ENCODE measurements around the gene BCR.

- TF ChIP-seq EZH2 (IDR thresholded peaks at IDR 0.05; ENCODE audit: borderline replicate concordance, insufficient read depth, low read length, poor library complexity, severe bottlenecking), result no peak
- TF ChIP-seq, protein P1, sequence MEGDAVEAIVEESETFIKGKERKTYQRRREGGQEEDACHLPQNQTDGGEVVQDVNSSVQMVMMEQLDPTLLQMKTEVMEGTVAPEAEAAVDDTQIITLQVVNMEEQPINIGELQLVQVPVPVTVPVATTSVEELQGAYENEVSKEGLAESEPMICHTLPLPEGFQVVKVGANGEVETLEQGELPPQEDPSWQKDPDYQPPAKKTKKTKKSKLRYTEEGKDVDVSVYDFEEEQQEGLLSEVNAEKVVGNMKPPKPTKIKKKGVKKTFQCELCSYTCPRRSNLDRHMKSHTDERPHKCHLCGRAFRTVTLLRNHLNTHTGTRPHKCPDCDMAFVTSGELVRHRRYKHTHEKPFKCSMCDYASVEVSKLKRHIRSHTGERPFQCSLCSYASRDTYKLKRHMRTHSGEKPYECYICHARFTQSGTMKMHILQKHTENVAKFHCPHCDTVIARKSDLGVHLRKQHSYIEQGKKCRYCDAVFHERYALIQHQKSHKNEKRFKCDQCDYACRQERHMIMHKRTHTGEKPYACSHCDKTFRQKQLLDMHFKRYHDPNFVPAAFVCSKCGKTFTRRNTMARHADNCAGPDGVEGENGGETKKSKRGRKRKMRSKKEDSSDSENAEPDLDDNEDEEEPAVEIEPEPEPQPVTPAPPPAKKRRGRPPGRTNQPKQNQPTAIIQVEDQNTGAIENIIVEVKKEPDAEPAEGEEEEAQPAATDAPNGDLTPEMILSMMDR (IDR thresholded peaks at IDR 0.05; ENCODE audit: poor library complexity, severe bottlenecking), result no peak
- no peak for TF ChIP-seq POLR2AphosphoS5 (IDR thresholded peaks at IDR 0.05)
- no peak for TF ChIP-seq EP300 (conservative IDR thresholded peaks at IDR 0.05; ENCODE audit: poor library complexity, severe bottlenecking)
- TF ChIP-seq, protein P2, sequence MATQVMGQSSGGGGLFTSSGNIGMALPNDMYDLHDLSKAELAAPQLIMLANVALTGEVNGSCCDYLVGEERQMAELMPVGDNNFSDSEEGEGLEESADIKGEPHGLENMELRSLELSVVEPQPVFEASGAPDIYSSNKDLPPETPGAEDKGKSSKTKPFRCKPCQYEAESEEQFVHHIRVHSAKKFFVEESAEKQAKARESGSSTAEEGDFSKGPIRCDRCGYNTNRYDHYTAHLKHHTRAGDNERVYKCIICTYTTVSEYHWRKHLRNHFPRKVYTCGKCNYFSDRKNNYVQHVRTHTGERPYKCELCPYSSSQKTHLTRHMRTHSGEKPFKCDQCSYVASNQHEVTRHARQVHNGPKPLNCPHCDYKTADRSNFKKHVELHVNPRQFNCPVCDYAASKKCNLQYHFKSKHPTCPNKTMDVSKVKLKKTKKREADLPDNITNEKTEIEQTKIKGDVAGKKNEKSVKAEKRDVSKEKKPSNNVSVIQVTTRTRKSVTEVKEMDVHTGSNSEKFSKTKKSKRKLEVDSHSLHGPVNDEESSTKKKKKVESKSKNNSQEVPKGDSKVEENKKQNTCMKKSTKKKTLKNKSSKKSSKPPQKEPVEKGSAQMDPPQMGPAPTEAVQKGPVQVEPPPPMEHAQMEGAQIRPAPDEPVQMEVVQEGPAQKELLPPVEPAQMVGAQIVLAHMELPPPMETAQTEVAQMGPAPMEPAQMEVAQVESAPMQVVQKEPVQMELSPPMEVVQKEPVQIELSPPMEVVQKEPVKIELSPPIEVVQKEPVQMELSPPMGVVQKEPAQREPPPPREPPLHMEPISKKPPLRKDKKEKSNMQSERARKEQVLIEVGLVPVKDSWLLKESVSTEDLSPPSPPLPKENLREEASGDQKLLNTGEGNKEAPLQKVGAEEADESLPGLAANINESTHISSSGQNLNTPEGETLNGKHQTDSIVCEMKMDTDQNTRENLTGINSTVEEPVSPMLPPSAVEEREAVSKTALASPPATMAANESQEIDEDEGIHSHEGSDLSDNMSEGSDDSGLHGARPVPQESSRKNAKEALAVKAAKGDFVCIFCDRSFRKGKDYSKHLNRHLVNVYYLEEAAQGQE (IDR thresholded peaks at IDR 0.05; ENCODE audit: borderline replicate concordance), result no peak
Observed at GRCh38 chr22:23206915-23207314, 26.6 kb downstream of the BCR start.
